Stimulated activated CD4-positive, alpha-beta T cell treated with anti-CD3 and anti-CD28 coated beads, Interleukin-15, amount 100 ng/mL, for 1 hour (primary cell): ENCODE data around the gene HSPA12B.

Experiments used
- DNase-seq, 2 donors: peaks; one replicate each; pipeline ENCODE4 v3.0.0-alpha.2; 2020; ENCODE audit warnings: low read depth in 1 of 2, low spot score in 1 of 2

Gene HSPA12B

GRCh38 chr20:3732327-3733118 is at the start of gene HSPA12B:
TSS of gene HSPA12B (plus strand) at chr20:3732685. CDS start at chr20:3738675, 5,990 bp downstream.
- no peak for DNase-seq

GRCh38 chr20:3685341-3685740 is 47.1 kb upstream of the HSPA12B start:
- DNase-seq, result no peak

- DNase-seq, result no peak
These were observed 46.1 kb upstream of the HSPA12B start for GRCh38 chr20:3686421-3686820.

GRCh38 chr20:3686867-3687321 is 45.6 kb upstream of the HSPA12B start:
- no peak for DNase-seq

GRCh38 chr20:3687655-3688054 is 44.8 kb upstream of the HSPA12B start:
- no peak for DNase-seq

GRCh38 chr20:3689978-3690377 is 42.5 kb upstream of the HSPA12B start:
- DNase-seq, result no peak

- no peak for DNase-seq
These were observed 42.1 kb upstream of the HSPA12B start for GRCh38 chr20:3690413-3690812.

- no peak for DNase-seq
These were observed 41.2 kb upstream of the HSPA12B start for GRCh38 chr20:3691306-3691705.

- no peak for DNase-seq
These were observed 40.6 kb upstream of the HSPA12B start for GRCh38 chr20:3691897-3692296.

- DNase-seq, result no peak
These were observed 39.7 kb upstream of the HSPA12B start for GRCh38 chr20:3692706-3693294.

- DNase-seq, result no peak
These were observed 39.1 kb upstream of the HSPA12B start for GRCh38 chr20:3693376-3693775.

GRCh38 chr20:3694864-3695263 is 37.6 kb upstream of the HSPA12B start:
- DNase-seq, result no peak

- no peak for DNase-seq
These were observed 36.3 kb upstream of the HSPA12B start for GRCh38 chr20:3696200-3696599.

GRCh38 chr20:3696745-3697587 is 35.5 kb upstream of the HSPA12B start:
- no peak for DNase-seq

- no peak for DNase-seq
These were observed 34.7 kb upstream of the HSPA12B start for GRCh38 chr20:3697588-3698305.

GRCh38 chr20:3698591-3699001 is 33.9 kb upstream of the HSPA12B start:
- no peak for DNase-seq

GRCh38 chr20:3699037-3699436 is 33.4 kb upstream of the HSPA12B start:
- DNase-seq, result no peak

- DNase-seq, result no peak
These were observed 31.2 kb upstream of the HSPA12B start for GRCh38 chr20:3701061-3701998.

GRCh38 chr20:3702611-3703391 is 29.7 kb upstream of the HSPA12B start:
- no peak for DNase-seq
